ENCODE results near the gene VWC2L. TPM values are rescaled to one million over a fixed set of nuclear protein-coding genes. Genes with fewer than 3 reads are reported as not detected.

The VWC2L gene
- total RNA-seq, 3 donors from 2014 or later = not detected

- no peak for ATAC-seq
- intact Hi-C loops (cut with DNase I, micrococcal nuclease) = no loop called here
- Histone ChIP-seq H3K9me3 (no peaks in the 10 kb centered on the region), H3K4me1 (ENCODE audit: low read depth) (no peaks in the 10 kb centered on the region), H3K36me3 (ENCODE audit: low read depth) (no peaks in the 10 kb centered on the region), H3K4me3 (no peak overlapping the region)
- TF ChIP-seq, protein P1, sequence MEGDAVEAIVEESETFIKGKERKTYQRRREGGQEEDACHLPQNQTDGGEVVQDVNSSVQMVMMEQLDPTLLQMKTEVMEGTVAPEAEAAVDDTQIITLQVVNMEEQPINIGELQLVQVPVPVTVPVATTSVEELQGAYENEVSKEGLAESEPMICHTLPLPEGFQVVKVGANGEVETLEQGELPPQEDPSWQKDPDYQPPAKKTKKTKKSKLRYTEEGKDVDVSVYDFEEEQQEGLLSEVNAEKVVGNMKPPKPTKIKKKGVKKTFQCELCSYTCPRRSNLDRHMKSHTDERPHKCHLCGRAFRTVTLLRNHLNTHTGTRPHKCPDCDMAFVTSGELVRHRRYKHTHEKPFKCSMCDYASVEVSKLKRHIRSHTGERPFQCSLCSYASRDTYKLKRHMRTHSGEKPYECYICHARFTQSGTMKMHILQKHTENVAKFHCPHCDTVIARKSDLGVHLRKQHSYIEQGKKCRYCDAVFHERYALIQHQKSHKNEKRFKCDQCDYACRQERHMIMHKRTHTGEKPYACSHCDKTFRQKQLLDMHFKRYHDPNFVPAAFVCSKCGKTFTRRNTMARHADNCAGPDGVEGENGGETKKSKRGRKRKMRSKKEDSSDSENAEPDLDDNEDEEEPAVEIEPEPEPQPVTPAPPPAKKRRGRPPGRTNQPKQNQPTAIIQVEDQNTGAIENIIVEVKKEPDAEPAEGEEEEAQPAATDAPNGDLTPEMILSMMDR (IDR thresholded peaks at IDR 0.05) = no peak
- DNase-seq = no peak
Measured at GRCh38 chr2:214565246-214565645, 154.4 kb downstream of the VWC2L start.

DNA sequence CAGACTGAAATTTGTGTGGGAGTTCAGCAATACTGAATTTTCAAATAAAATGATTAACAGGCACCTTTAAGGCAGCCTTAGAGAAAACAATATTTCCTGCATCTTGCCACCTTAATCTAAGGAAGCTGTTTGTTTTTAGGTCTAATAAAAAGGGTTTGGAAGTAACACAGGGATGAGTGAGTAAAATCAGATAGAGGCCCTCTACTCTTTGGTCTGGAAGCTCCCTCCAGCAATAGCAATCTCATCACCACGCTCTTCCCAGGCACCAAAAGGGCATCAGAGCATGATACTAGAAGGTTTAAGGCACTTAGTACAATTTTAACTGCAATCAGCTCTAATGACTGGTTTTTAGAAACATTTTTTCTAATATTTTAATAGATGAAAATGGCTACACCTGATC lies 155.6 kb downstream of the VWC2L start:
- Histone ChIP-seq H3K4me1 (ENCODE audit: low read depth) (no peaks in the 10 kb centered on the region), H3K9me3 (no peaks in the 10 kb centered on the region), H3K36me3 (ENCODE audit: low read depth) (no peaks in the 10 kb centered on the region), H3K4me3 (no peak overlapping the region)
- intact Hi-C loops (cut with DNase I, micrococcal nuclease) = no loop called here
- no peak for ATAC-seq
- TF ChIP-seq, protein P1 (IDR thresholded peaks at IDR 0.05) = no peak
- DNase-seq = no peak

DNA sequence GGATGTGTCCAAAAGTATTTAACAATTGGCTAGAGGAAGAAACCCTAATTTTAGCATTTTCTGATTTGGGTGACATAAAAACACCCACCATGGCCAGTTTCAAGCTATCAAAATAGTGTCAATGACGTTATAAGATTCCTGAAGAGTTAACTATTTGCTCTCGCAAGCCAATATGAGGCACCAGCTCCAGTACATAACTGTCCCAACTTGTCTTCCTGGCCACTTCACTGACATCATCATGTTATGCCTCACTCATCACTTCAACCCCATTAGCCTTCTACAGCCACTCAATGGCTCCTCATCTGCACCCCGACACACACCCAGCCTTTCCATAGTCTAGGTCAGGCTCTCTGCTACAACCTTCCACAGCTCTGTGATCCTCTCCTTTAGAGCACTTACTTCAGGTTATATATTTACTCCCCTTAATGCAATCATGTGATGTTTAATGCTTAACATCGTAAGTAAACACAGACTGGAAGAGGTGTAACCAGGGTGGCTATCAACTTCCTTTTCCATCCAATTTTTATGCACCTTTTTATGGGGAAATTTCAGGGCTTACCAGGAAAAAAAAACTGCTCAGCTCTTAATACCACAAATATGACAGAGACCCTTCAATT lies 158.7 kb downstream of the VWC2L start:
- DNase-seq (peak in 1 of 3 donors; percentile 8), ATAC-seq (peak; percentile 93)
- no peak overlapping the region for H3K4me3 ChIP-seq
- intact Hi-C loops (cut with DNase I, micrococcal nuclease) = no loop called here
- H3K4me1 ChIP-seq (ENCODE audit: low read depth) = no peaks in the 10 kb centered on the region
- no peaks in the 10 kb centered on the region for H3K9me3 ChIP-seq
- H3K36me3 ChIP-seq (ENCODE audit: low read depth) = no peaks in the 10 kb centered on the region
- TF ChIP-seq, protein P1 (IDR thresholded peaks at IDR 0.05) = no peak

DNA sequence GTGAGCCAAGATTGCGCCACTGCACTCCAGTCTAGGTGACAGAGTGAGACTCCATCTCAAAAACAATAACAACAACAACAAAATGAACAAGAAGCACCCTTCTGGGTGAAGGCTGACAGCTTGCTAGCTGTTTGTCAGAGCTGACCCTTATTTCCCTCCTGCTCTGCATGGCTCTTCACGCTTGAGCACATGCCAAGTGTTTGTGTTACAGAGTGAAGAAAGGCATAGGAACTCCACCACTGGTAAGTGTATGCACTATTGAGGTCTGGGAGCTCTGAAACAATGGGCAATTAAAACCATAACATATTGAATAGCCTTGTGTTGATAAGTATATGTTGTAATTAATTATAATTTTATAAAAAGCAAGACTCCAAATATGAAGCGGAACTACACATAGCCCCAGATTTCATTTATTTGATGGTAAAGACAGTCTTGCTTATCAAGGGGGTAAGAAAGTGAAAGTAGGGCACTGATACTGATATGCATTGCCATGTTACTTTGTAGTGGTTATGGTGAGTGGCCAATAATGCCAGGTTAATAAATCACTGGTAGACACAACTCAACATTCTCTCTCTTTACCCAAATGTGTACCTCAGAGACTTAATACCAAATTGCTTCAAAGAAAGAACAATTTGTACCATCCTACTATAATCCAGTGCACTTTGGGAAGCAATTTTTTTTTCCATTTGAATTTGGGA lies 163.4 kb downstream of the VWC2L start:
- no peaks in the 10 kb centered on the region for H3K36me3 ChIP-seq (ENCODE audit: low read depth)
- ATAC-seq (no peak), DNase-seq (no peak)
- H3K4me1 ChIP-seq (ENCODE audit: low read depth) = no peaks in the 10 kb centered on the region
- TF ChIP-seq, protein P1 (IDR thresholded peaks at IDR 0.05) = no peak
- H3K9me3 ChIP-seq = no peaks in the 10 kb centered on the region
- no peak overlapping the region for H3K4me3 ChIP-seq
- intact Hi-C loops (cut with DNase I, micrococcal nuclease) = no loop called here

- TF ChIP-seq, protein P1 (IDR thresholded peaks at IDR 0.05) = no peak
- ATAC-seq = no peak
- no peaks in the 10 kb centered on the region for H3K36me3 ChIP-seq (ENCODE audit: low read depth)
- no peaks in the 10 kb centered on the region for H3K9me3 ChIP-seq
- intact Hi-C loops (cut with DNase I, micrococcal nuclease) = no loop called here
- no peaks in the 10 kb centered on the region for H3K4me1 ChIP-seq (ENCODE audit: low read depth)
- DNase-seq = no peak
- no peak overlapping the region for H3K4me3 ChIP-seq
Measured at GRCh38 chr2:214575030-214575429, 164.2 kb downstream of the VWC2L start.

Data from mucosa of descending colon (tissue), 3 donors.